ENCODE results near the gene ST3GAL6.

- no peak for TF ChIP-seq CTCF (IDR thresholded peaks at IDR 0.05)
- no peak for TF ChIP-seq POLR2A (IDR thresholded peaks at IDR 0.05)
Observed at GRCh38 chr3:98796334-98796733, 33.2 kb downstream of the ST3GAL6 start.

Data from Peyer's patch (tissue), 4 donors.